ENCODE data around the gene LYRM4.

GRCh38 chr6:5068153-5068751 lies 192.5 kb downstream of the LYRM4 start:
- no peak for TF ChIP-seq GATA2 (IDR thresholded peaks at IDR 0.05; ENCODE audit: low read depth, low read length)
- TF ChIP-seq GATA3 (IDR thresholded peaks at IDR 0.05; ENCODE audit: low read depth, low read length) = no peak

All from SH-SY5Y (cell line).